Mesenchymal stem cell (in vitro differentiated cells and primary cell): ENCODE data around the gene VPS11.

Source experiments
- DNase-seq: peaks from one replicate; pipeline ENCODE4 v3.0.0-alpha.2; 2013
- H2AFZ ChIP-seq: one replicate; pipeline ENCODE4 v1.6.1; 2013; ENCODE audit warnings: low read depth, mild to moderate bottlenecking, control low read depth, inconsistent platforms, low read length, moderate library complexity
- H2AK5ac ChIP-seq: 2 replicates; pipeline ENCODE4 v1.6.1; 2013; ENCODE audit warnings: low read length, moderate library complexity, mild to moderate bottlenecking, inconsistent platforms; ENCODE audit not compliant: severe bottlenecking
- H2BK120ac ChIP-seq: one replicate; pipeline ENCODE4 v1.6.1; 2013; ENCODE audit warnings: low read depth, mild to moderate bottlenecking, inconsistent platforms, low read length, moderate library complexity
- H2BK12ac ChIP-seq, 2 experiments: one replicate each; pipeline ENCODE4 v1.6.1; 2013; ENCODE audit warnings: inconsistent platforms in 2 of 2, low read length in 2 of 2, mild to moderate bottlenecking in 2 of 2, moderate library complexity in 2 of 2, control low read depth in 1 of 2
- H2BK15ac ChIP-seq: one replicate; pipeline ENCODE4 v1.6.1; 2013; ENCODE audit warnings: mild to moderate bottlenecking, low read depth, inconsistent platforms; ENCODE audit not compliant: poor library complexity, severe bottlenecking
- H2BK5ac ChIP-seq: 2 replicates; pipeline ENCODE4 v1.6.1; 2013; ENCODE audit warnings: low read depth, mild to moderate bottlenecking, low read length, control low read depth, inconsistent platforms; ENCODE audit not compliant: poor library complexity, severe bottlenecking
- H3K14ac ChIP-seq, 2 experiments: one replicate each; pipeline ENCODE4 v1.6.1; 2013; ENCODE audit warnings: inconsistent platforms in 2 of 2, low read length in 2 of 2, control low read depth in 1 of 2, mild to moderate bottlenecking in 1 of 2, moderate library complexity in 1 of 2
- H3K18ac ChIP-seq, 2 experiments: one replicate each; pipeline ENCODE4 v1.6.1; 2013; ENCODE audit warnings: inconsistent platforms in 2 of 2, low read length in 2 of 2, control low read depth in 1 of 2, low read depth in 1 of 2, mild to moderate bottlenecking in 1 of 2
- H3K23ac ChIP-seq, 2 experiments: one replicate each; pipeline ENCODE4 v1.6.1; 2013; ENCODE audit warnings: inconsistent platforms in 2 of 2, low read length in 2 of 2, mild to moderate bottlenecking in 2 of 2, moderate library complexity in 2 of 2, control low read depth in 1 of 2
- H3K27ac ChIP-seq: 2 replicates; pipeline ENCODE4 v1.5.1; 2013; ENCODE audit warnings: mild to moderate bottlenecking, moderate library complexity, low read length, control low read depth, inconsistent platforms; ENCODE audit not compliant: poor library complexity, severe bottlenecking
- H3K27me3 ChIP-seq, 2 experiments: 2 replicates each; pipeline versions ENCODE4 v1.6.1 to v1.7.0; 2013; ENCODE audit warnings: low read length in 2 of 2, mild to moderate bottlenecking in 2 of 2, moderate library complexity in 2 of 2, control low read depth in 1 of 2, inconsistent platforms in 1 of 2; ENCODE audit not compliant: control insufficient read depth in 1 of 2, insufficient read depth in 1 of 2
- H3K36me3 ChIP-seq, 2 experiments: 2 replicates each; pipeline versions ENCODE4 v1.6.1 to v1.7.0; 2013; ENCODE audit warnings: low read length in 2 of 2, control low read depth in 1 of 2, inconsistent platforms in 1 of 2, low read depth in 1 of 2, mild to moderate bottlenecking in 1 of 2; ENCODE audit not compliant: insufficient read depth in 2 of 2, control insufficient read depth in 1 of 2
- H3K4ac ChIP-seq, 2 experiments: one replicate each; pipeline ENCODE4 v1.6.1; 2013; ENCODE audit warnings: inconsistent platforms in 2 of 2, low read length in 2 of 2, mild to moderate bottlenecking in 2 of 2, moderate library complexity in 2 of 2, control low read depth in 1 of 2, low read depth in 1 of 2
- H3K4me1 ChIP-seq: 2 replicates; pipeline ENCODE4 v1.6.1; 2013; ENCODE audit warnings: low read depth, low read length, control low read depth; ENCODE audit not compliant: control insufficient read depth, insufficient read depth
- H3K4me2 ChIP-seq: 2 replicates; pipeline ENCODE4 v1.6.1; 2013; ENCODE audit warnings: low read length, mild to moderate bottlenecking, inconsistent platforms; ENCODE audit not compliant: poor library complexity, severe bottlenecking
- H3K4me3 ChIP-seq, 2 experiments: 2 replicates each; pipeline versions ENCODE4 v1.5.1 to v1.7.0; 2013; ENCODE audit warnings: low read length in 2 of 2, mild to moderate bottlenecking in 2 of 2, control low read depth in 1 of 2, low read depth in 1 of 2; ENCODE audit not compliant: insufficient read depth in 1 of 2
- H3K79me1 ChIP-seq: replicated peaks from 2 replicates; pipeline ENCODE4 v1.6.1; 2013; ENCODE audit warnings: mild to moderate bottlenecking, control low read depth, low read length, inconsistent platforms; ENCODE audit not compliant: poor library complexity, severe bottlenecking
- H3K9ac ChIP-seq: 2 replicates; pipeline ENCODE4 v1.7.0; 2013; ENCODE audit warnings: mild to moderate bottlenecking, low read length, moderate library complexity
- H3K9me3 ChIP-seq: 2 replicates; pipeline ENCODE4 v1.7.0; 2013; ENCODE audit warnings: mild to moderate bottlenecking, low read length; ENCODE audit not compliant: control insufficient read depth
- H4K8ac ChIP-seq: one replicate; pipeline ENCODE4 v1.6.1; 2013; ENCODE audit warnings: inconsistent platforms, mild to moderate bottlenecking, low read length, moderate library complexity
- H4K91ac ChIP-seq: one replicate; pipeline ENCODE4 v1.6.1; 2013; ENCODE audit warnings: mild to moderate bottlenecking, low read length, inconsistent platforms
- WGBS: methylation state at CpG from one replicate; pipeline ENCODE4 v1.1.7; 2013; ENCODE audit warnings: mixed read lengths; 5-methylcytosine and 5-hydroxymethylcytosine counted together

Gene VPS11

DNA sequence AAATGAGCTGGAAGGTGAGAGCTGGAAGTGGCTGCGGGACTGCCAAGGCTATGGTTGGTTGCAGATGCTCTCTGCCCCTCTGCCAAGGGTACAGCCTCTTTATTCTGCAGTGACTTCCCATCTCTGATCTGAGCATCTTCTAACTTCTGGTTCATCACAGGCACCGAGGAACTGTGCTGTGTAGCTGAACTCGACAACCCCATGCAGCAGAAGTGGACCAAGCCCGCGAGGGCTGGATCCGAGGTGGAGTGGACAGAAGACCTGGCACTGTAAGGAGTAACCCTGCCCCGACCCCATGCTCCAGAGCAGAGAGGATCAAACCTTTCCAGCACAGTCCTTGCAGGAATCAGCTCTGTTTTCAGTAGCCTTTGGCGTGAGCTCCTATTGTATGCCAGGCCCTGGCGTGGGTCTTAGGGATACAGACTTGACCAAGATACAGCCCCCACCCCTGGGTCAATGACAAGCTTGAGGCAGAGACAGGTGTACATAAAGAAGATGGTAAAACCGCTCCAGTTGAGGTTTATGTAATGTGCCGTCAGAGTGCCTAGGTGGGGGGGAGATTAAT lies 43.8 kb downstream of the VPS11 start:
- Histone ChIP-seq H2BK12ac (no peak overlapping the region), H3K79me1 (peaks cover 28% of the 10 kb centered on the region), H3K9me3 (no peaks in the 10 kb centered on the region), H3K14ac (no peak overlapping the region), H3K36me3 (peaks cover 49 to 53% of the 10 kb centered on the region in 2 experiments), H3K27ac (no peak overlapping the region), H3K27me3 (no peaks in the 10 kb centered on the region), H3K18ac (no peak overlapping the region), H3K4ac (no peak overlapping the region), H2AFZ (no peak overlapping the region), H3K9ac (no peak overlapping the region), H2BK15ac (no peak overlapping the region), H4K91ac (no peak overlapping the region), H3K4me2 (no peak overlapping the region), H3K4me1 (peaks cover 18% of the 10 kb centered on the region), H2BK120ac (no peak overlapping the region), H2BK5ac (no peak overlapping the region), H3K4me3 (no peak overlapping the region), H2AK5ac (no peak overlapping the region), H3K23ac (no peak overlapping the region), H4K8ac (no peak overlapping the region)
- 95% methylated on average over 11 of the region's 11 CpGs for WGBS
- DNase-seq: no peak

DNA sequence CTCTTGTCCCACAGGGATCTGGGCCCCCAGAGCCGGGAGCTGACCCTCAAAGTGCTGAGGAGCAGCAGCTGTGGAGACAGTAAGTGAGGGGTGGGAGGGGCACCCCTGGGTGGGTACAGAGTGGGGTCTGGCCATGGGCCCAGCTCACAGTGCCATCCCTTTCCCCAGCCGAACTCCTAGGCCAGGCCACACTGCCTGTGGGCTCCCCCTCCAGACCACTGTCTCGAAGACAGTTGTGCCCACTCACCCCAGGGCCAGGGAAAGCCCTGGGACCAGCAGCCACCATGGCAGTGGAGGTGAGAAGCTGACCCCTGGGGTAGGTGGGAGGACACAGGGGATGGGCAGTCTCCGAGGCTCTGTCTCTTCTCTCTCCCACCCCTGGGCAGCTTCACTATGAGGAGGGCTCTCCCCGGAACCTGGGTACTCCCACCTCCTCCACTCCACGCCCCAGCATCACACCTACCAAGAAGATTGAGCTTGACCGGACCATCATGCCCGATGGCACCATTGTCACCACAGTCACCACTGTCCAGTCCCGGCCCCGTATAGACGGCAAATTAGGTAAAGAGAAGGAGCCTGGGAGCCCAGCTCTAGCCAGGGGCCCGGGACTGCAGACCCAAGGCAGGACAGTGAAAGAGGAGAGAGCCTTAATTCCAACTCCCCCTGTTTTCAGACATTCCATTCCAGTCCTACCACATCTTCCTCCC lies 44.8 kb downstream of the VPS11 start:
- DNase-seq: no peak
- Histone ChIP-seq H3K27ac (no peak overlapping the region), H3K4me2 (no peak overlapping the region), H3K14ac (no peak overlapping the region), H3K4ac (no peak overlapping the region), H2BK5ac (no peak overlapping the region), H3K4me3 (no peak overlapping the region), H2BK15ac (no peak overlapping the region), H2AFZ (no peak overlapping the region), H2AK5ac (no peak overlapping the region), H4K91ac (no peak overlapping the region), H2BK120ac (no peak overlapping the region), H4K8ac (no peak overlapping the region), H3K9me3 (no peaks in the 10 kb centered on the region), H3K4me1 (peaks cover 13% of the 10 kb centered on the region), H2BK12ac (no peak overlapping the region), H3K36me3 (peaks cover 56 to 62% of the 10 kb centered on the region in 2 experiments), H3K9ac (no peak overlapping the region), H3K27me3 (no peaks in the 10 kb centered on the region), H3K18ac (no peak overlapping the region), H3K79me1 (peaks cover 24% of the 10 kb centered on the region), H3K23ac (no peak overlapping the region)
- WGBS: 96% methylated on average over 12 of the region's 12 CpGs

DNA sequence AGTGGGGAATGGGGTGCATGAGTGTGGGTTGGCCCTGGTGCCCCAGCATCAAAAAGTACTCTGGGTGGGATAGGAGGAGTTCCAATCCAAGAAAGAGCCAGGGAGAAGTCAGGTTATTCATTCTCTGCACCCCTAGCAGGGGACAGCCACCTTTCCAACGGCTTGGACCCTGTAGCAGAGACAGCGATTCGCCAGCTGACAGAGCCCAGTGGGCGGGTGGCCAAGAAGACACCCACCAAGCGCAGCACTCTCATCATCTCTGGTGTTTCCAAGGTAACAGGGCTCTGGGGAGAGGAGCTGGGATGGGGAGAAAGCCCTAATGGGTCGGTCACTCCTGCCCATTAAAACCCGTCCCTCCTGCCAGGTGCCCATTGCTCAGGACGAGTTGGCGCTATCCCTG lies 46.1 kb downstream of the VPS11 start:
- H2AFZ ChIP-seq: no peak overlapping the region
- no peak overlapping the region for H4K91ac ChIP-seq
- no peak for DNase-seq
- H2AK5ac ChIP-seq: no peak overlapping the region
- no peak overlapping the region for H2BK15ac ChIP-seq
- no peak overlapping the region for H4K8ac ChIP-seq
- no peak overlapping the region for H3K14ac ChIP-seq
- no peak overlapping the region for H3K18ac ChIP-seq
- peaks cover 3% of the 10 kb centered on the region for H3K4me1 ChIP-seq
- no peaks in the 10 kb centered on the region for H3K27me3 ChIP-seq
- H3K9me3 ChIP-seq: no peaks in the 10 kb centered on the region
- no peak overlapping the region for H3K23ac ChIP-seq
- no peak overlapping the region for H3K9ac ChIP-seq
- no peak overlapping the region for H2BK12ac ChIP-seq
- 99% methylated on average over 9 of the region's 9 CpGs for WGBS
- no peak overlapping the region for H3K4ac ChIP-seq
- no peak overlapping the region for H3K27ac ChIP-seq
- no peak overlapping the region for H3K4me3 ChIP-seq
- H3K36me3 ChIP-seq: peaks cover 56 to 66% of the 10 kb centered on the region in 2 experiments
- H2BK120ac ChIP-seq: no peak overlapping the region
- no peak overlapping the region for H3K4me2 ChIP-seq
- H2BK5ac ChIP-seq: no peak overlapping the region
- H3K79me1 ChIP-seq: peaks cover 14% of the 10 kb centered on the region

DNA sequence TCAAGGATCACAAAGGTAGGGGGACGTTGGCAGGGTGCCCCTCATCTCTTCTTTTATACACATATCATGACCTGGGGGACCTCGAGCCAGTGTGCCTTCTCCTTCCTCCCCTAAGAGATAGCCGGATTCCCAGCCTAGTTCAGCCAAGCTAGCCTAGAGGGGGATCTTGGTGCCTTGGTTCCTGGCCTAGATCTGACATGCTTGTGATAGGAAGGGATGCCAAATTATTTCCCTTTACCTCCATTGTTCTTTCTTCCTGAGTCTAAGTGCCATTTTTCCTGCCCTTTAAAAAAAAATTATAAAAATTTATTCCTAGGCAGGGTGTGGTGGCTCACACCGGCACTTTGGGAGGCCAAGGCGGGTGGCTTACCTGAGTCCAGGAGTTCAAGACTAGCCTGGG lies 46.7 kb downstream of the VPS11 start:
- Histone ChIP-seq H3K23ac (no peak overlapping the region), H2BK120ac (no peak overlapping the region), H3K36me3 (peaks cover 56 to 66% of the 10 kb centered on the region in 2 experiments), H3K9ac (no peak overlapping the region), H3K79me1 (peaks cover 8% of the 10 kb centered on the region), H2AFZ (no peak overlapping the region), H2BK5ac (no peak overlapping the region), H3K4me1 (no peaks in the 10 kb centered on the region), H4K8ac (no peak overlapping the region), H3K9me3 (no peaks in the 10 kb centered on the region), H2BK15ac (no peak overlapping the region), H2AK5ac (no peak overlapping the region), H3K18ac (no peak overlapping the region), H2BK12ac (no peak overlapping the region), H4K91ac (no peak overlapping the region), H3K4me3 (no peak overlapping the region), H3K27me3 (no peaks in the 10 kb centered on the region), H3K4me2 (no peak overlapping the region), H3K27ac (no peak overlapping the region), H3K14ac (no peak overlapping the region), H3K4ac (no peak overlapping the region)
- no peak for DNase-seq
- 96% methylated on average over 4 of the region's 5 CpGs for WGBS
